Measurements from ENCODE around the gene KRTAP12-3.
"Not testable (repeated sequence)": the region's sequence is repeated elsewhere in the genome, so short reads cannot be mapped to it uniquely, and the experiment has no call there.

Gene KRTAP12-3

DNA sequence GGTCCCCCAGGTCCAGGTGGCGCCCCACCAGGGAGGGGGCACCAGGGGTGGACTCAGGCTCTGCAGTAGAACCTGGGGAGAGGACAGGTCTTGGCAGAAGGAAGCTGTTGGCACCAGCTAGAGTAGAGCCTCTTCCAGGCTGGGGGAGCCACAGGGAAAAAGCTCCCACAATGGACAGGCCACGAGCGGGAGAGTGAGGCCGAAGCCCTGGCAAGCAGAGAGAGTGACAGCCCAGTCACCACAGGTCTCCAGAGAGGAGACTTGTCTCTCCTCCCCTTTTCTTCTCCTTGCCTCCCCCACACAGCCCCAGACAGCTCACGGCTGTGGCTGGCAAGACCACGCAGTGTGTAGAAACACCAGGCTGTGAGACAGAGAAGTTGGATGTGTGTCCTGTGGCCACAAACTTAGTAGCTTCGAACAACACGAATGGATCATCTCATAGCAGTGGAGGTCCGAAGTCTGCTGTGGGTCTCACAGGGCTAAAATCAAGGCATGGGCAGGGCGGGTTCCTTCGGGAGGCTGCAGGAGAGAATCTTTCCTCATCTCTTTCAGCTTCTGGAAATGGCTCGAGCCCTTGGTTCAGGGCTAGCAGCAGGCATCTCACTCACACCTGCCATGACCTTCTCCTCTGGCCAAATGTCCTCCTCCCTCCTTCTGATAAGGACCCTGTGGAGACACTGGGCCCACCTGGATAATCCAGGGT is 6.6 kb upstream of the KRTAP12-3 start:
- DNase-seq (ENCODE audit: low read depth) = no peak

GRCh38 chr21:44653123-44653522 is 4.6 kb upstream of the KRTAP12-3 start:
- no peak for DNase-seq (ENCODE audit: low read depth)

GRCh38 chr21:44653656-44654575 is 3.8 kb upstream of the KRTAP12-3 start:
- DNase-seq (ENCODE audit: low read depth) = no peak

- DNase-seq (ENCODE audit: low read depth) = no peak
These were observed 3.1 kb upstream of the KRTAP12-3 start, which contains the start of gene KRTAP12-4 for GRCh38 chr21:44654576-44655175. KRTAP12-4 (minus strand) TSS chr21:44654659; CDS start chr21:44654614, 45 bp downstream.

DNA sequence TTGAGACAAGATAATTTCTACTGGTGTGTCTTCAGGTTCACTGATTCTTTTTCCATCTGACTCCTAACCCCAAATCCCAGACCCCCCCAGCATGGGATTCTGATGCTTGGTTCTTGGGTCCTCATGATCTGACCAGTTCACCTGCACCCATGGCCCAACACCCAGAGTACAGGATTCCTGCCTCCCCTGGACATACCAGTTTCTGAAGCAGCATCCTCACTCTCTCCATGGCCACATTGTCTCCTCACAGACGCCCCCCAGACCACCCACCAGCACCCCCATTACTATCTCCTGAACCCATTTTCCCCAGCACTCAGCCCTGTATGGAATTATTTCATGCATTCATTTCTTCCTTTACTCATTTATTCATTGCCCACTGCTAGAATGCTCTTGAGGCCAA is 864 bp upstream of the KRTAP12-3 start:
- no peak for DNase-seq (ENCODE audit: low read depth)

- DNase-seq (ENCODE audit: low read depth) = no peak
These were observed 794 bp downstream of the KRTAP12-3 start for GRCh38 chr21:44658541-44658910.

GRCh38 chr21:44658913-44659595 is 1.3 kb downstream of the KRTAP12-3 start:
- no peak for DNase-seq (ENCODE audit: low read depth)

DNA sequence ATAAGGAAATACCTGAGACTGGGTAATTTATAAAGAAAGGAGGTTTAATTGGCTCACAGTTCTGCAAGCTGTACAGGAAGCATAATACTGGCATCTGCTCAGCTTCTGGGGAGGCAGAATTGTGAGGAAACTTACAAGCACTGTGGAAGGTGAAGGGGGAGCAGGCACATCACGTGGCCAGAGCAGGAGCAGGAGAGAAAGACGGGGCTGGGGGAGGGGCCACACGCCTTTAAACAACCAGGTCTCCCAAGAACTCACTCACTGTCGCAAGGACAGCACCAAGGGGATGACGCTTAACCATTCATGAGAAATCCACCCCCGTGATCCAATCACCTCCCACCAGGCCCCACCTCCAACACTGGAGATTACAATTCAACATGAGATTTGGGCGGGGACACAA is 3.8 kb downstream of the KRTAP12-3 start:
- not testable (repeated sequence) for DNase-seq (ENCODE audit: low read depth)

DNA sequence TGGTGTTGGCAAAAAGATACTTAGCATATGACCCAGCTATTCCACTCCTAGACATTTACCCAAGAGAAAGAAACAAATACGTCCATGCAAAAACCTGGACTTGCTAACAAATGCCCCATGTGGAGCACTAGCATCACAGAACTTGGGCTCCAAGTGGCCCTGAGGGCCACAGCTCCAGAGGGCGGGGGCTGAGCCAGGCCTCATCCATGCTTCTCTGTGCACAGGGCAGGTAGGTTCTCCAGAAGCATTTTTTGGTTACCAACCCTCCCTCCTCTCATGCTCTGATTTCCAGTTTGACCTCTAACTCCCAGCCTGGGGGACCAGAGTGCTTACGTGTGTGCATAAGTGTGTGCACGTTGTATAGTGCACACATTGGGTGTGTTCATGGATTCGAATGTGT is 7.0 kb downstream of the KRTAP12-3 start:
- no peak for DNase-seq (ENCODE audit: low read depth)

GRCh38 chr21:44666401-44667320 is 8.9 kb downstream of the KRTAP12-3 start, which contains the start of gene KRTAP12-2:
KRTAP12-2 (minus strand) TSS chr21:44666927; CDS start chr21:44666886, 41 bp downstream.
- no peak for DNase-seq (ENCODE audit: low read depth)

DNA sequence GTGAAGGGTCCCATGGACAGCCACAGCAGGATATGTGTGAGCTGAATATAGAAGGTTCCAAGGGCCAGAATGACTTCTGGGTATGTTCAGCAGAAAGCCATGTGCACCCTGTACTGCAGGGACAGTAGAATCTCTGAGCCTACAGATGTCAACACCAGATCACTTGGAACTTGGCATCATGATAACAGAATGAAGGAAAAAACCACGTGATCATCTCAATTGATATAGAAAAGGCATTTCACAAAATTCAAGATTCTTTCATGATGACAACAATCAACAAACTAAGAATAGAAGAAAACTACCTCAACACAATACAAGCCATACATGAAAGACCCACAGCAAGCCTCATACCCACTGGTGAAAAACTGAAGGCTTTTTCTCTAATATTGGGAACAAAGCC is 9.9 kb downstream of the KRTAP12-3 start:
- DNase-seq (ENCODE audit: low read depth) = no peak

GRCh38 chr21:44670642-44671432 is 13.1 kb downstream of the KRTAP12-3 start:
- DNase-seq (ENCODE audit: low read depth) = no peak

DNA sequence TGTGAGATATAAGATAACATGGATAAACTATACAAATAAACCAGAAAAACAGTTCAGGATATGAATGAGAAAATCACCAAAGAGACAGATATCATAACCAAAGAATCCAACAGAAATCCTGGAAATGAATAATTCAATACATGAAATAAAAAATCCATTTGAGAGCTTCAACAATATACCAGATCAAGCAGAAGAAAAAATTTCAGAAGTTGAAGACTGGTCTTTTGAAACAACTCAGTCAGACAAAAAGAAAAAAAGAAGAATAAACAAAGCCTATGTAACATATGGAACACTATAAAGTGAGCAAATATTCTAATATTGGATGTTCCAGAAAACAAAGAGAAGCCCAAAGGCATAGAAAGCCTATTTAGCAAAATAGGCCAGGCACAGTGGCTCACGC is 14.2 kb downstream of the KRTAP12-3 start:
- no peak for DNase-seq (ENCODE audit: low read depth)

DNA sequence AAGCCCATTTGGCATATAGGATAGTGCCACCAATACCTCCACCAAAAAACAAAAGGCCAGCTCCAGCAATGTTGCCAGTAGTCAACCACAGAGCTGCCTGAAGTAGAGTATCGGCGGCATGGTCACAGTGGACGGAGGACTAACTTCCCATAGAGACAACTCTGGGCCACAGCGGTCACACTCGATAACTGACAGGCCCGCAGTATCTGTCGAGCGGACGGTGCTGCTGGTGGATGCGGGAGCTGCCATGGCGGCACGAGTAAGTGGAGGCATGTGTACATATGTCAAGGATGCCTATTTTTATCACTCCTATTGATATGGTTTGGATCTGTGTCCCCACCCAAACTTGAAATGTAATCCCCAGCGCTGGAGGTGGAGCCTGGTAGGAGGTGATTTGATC is 20.1 kb downstream of the KRTAP12-3 start:
- no peak for DNase-seq (ENCODE audit: low read depth)

DNA sequence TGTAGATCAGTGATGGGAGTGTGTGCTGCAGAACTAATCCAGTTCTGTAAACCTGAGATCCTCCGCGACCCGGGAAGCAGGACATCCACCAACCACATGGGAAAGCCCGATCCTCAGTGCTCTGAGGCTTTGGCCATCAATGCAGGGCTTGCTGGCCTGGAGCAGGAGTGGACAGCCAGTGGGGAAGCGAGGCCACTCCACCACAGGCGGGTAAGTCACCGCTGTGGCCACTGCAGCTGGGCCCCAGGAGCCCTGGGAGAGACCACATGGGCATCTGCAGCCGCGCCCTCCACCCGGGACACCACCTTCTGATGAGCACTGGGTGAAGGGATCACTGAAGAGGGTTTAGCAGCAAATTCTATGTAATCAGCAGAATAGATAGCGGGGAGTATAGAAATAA is 23.4 kb downstream of the KRTAP12-3 start:
- DNase-seq (ENCODE audit: low read depth) = no peak

- no peak for DNase-seq (ENCODE audit: low read depth)
These were observed 24.3 kb downstream of the KRTAP12-3 start, which contains the start of gene KRTAP12-1 for GRCh38 chr21:44681861-44682579. KRTAP12-1 (minus strand) TSS chr21:44682163; CDS start chr21:44682123, 40 bp downstream.

- no peak for DNase-seq (ENCODE audit: low read depth)
These were observed 24.9 kb downstream of the KRTAP12-3 start for GRCh38 chr21:44682580-44683151.

GRCh38 chr21:44684077-44684476 is 26.3 kb downstream of the KRTAP12-3 start:
- no peak for DNase-seq (ENCODE audit: low read depth)

- no peak for DNase-seq (ENCODE audit: low read depth)
These were observed 26.8 kb downstream of the KRTAP12-3 start for GRCh38 chr21:44684483-44684882.
